ENCODE data around the gene ICE2.

Gene ICE2

DNA sequence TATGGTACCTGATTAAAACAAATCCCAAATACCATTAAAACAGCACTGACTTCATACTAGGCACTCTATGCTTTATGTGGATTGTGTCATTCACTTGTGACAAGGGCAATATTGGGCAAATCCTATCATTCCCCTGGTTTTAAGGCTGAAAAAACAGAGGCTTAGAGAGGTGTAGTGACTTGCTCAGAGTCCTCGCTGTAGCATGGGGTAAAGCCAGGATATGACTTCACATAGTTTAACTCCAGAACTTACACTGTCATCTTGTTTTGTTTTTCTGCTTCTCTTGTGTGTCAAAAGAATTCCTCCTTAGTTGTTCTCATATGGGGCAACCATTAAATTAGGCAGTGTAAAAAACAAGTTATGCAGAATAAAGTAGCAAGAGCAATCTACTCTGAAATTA, 40.3 kb upstream of the ICE2 start:
- TF ChIP-seq, protein P1, sequence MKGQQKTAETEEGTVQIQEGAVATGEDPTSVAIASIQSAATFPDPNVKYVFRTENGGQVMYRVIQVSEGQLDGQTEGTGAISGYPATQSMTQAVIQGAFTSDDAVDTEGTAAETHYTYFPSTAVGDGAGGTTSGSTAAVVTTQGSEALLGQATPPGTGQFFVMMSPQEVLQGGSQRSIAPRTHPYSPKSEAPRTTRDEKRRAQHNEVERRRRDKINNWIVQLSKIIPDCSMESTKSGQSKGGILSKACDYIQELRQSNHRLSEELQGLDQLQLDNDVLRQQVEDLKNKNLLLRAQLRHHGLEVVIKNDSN (IDR thresholded peaks at IDR 0.05), result no peak
- TF ChIP-seq CEBPB (IDR thresholded peaks at IDR 0.05), result no peak
- TF ChIP-seq YY1 (IDR thresholded peaks at IDR 0.05; ENCODE audit: low read depth), result no peak
- TF ChIP-seq MAX (IDR thresholded peaks at IDR 0.05), result no peak
- no peak for TF ChIP-seq CREB1 (IDR thresholded peaks at IDR 0.05; ENCODE audit: low read depth)
- TF ChIP-seq NFIC (IDR thresholded peaks at IDR 0.05), result no peak
- TF ChIP-seq RAD21 (IDR thresholded peaks at IDR 0.05; ENCODE audit: low read depth), result no peak
- no peak for TF ChIP-seq REST (IDR thresholded peaks at IDR 0.05; ENCODE audit: low read depth)
- no peak for TF ChIP-seq TCF12 (IDR thresholded peaks at IDR 0.05; ENCODE audit: low read depth)
- no peak for TF ChIP-seq EGR1 (IDR thresholded peaks at IDR 0.05)
- TF ChIP-seq FOXM1 (IDR thresholded peaks at IDR 0.05; ENCODE audit: borderline replicate concordance, low read depth), result no peak
- no peak for TF ChIP-seq TEAD4 (IDR thresholded peaks at IDR 0.05)
- TF ChIP-seq ZBTB7A (IDR thresholded peaks at IDR 0.05; ENCODE audit: low read depth), result no peak
- TF ChIP-seq EP300 (IDR thresholded peaks at IDR 0.05; ENCODE audit: borderline replicate concordance), result no peak
- no peak for TF ChIP-seq TAF1 (IDR thresholded peaks at IDR 0.05; ENCODE audit: low read depth)

GRCh38 chr15:60518511-60518910, 39.6 kb upstream of the ICE2 start:
- TF ChIP-seq TAF1 (IDR thresholded peaks at IDR 0.05; ENCODE audit: low read depth), result no peak
- no peak for TF ChIP-seq NFIC (IDR thresholded peaks at IDR 0.05)
- no peak for TF ChIP-seq CEBPB (IDR thresholded peaks at IDR 0.05)
- TF ChIP-seq, protein P1 (IDR thresholded peaks at IDR 0.05), result no peak
- TF ChIP-seq EGR1 (IDR thresholded peaks at IDR 0.05), result no peak
- no peak for TF ChIP-seq CREB1 (IDR thresholded peaks at IDR 0.05; ENCODE audit: low read depth)
- no peak for TF ChIP-seq FOXM1 (IDR thresholded peaks at IDR 0.05; ENCODE audit: borderline replicate concordance, low read depth)
- no peak for TF ChIP-seq YY1 (IDR thresholded peaks at IDR 0.05; ENCODE audit: low read depth)
- no peak for TF ChIP-seq REST (IDR thresholded peaks at IDR 0.05; ENCODE audit: low read depth)
- no peak for TF ChIP-seq TCF12 (IDR thresholded peaks at IDR 0.05; ENCODE audit: low read depth)
- TF ChIP-seq RAD21 (IDR thresholded peaks at IDR 0.05; ENCODE audit: low read depth), result no peak
- TF ChIP-seq ZBTB7A (IDR thresholded peaks at IDR 0.05; ENCODE audit: low read depth), result no peak
- no peak for TF ChIP-seq MAX (IDR thresholded peaks at IDR 0.05)

GRCh38 chr15:60514261-60514881, 35.4 kb upstream of the ICE2 start:
- TF ChIP-seq EGR1 (IDR thresholded peaks at IDR 0.05), result no peak
- TF ChIP-seq MAX (IDR thresholded peaks at IDR 0.05), result no peak
- TF ChIP-seq TCF12 (IDR thresholded peaks at IDR 0.05; ENCODE audit: low read depth), result no peak
- TF ChIP-seq, protein P1 (IDR thresholded peaks at IDR 0.05), result no peak
- TF ChIP-seq NFIC (IDR thresholded peaks at IDR 0.05), result no peak
- TF ChIP-seq REST (IDR thresholded peaks at IDR 0.05; ENCODE audit: low read depth), result no peak
- TF ChIP-seq TEAD4 (IDR thresholded peaks at IDR 0.05), result no peak
- TF ChIP-seq ZBTB7A (IDR thresholded peaks at IDR 0.05; ENCODE audit: low read depth), result no peak
- TF ChIP-seq YY1 (IDR thresholded peaks at IDR 0.05; ENCODE audit: low read depth), result no peak
- TF ChIP-seq EP300 (IDR thresholded peaks at IDR 0.05; ENCODE audit: borderline replicate concordance), result no peak
- no peak for TF ChIP-seq FOXM1 (IDR thresholded peaks at IDR 0.05; ENCODE audit: borderline replicate concordance, low read depth)
- TF ChIP-seq TAF1 (IDR thresholded peaks at IDR 0.05; ENCODE audit: low read depth), result no peak
- no peak for TF ChIP-seq CREB1 (IDR thresholded peaks at IDR 0.05; ENCODE audit: low read depth)
- TF ChIP-seq RAD21 (IDR thresholded peaks at IDR 0.05; ENCODE audit: low read depth), result no peak
- no peak for TF ChIP-seq CEBPB (IDR thresholded peaks at IDR 0.05)

All from Ishikawa (cell line).